HCT116 (cell line): ENCODE results near the gene SIPA1L3.

Experiments
- EZH2 ChIP-seq: fragments of 200-600 bp; sonication (generic); IDR thresholded peaks from 2 replicates; pipeline ENCODE4 v1.6.1; 2017; ENCODE audit warnings: antibody characterized with exemption, mixed run types
- TF ChIP-seq, protein P1 (sequence below), 3 experiments: fragments of 200-600 bp in 1 of 3; sonication (generic) in 1 of 3; IDR thresholded peaks in 2 of 3; conservative IDR thresholded peaks in 1 of 3; 2 replicates each; pipeline ENCODE4 v1.5.1; 2012 to 2017; ENCODE audit warnings: low read depth in 2 of 3, low read length in 2 of 3, antibody characterized with exemption in 1 of 3, borderline replicate concordance in 1 of 3, control low read depth in 1 of 3, mild to moderate bottlenecking in 1 of 3, mixed read lengths in 1 of 3, mixed run types in 1 of 3, moderate library complexity in 1 of 3; ENCODE audit not compliant: insufficient read depth in 1 of 3

DNA sequence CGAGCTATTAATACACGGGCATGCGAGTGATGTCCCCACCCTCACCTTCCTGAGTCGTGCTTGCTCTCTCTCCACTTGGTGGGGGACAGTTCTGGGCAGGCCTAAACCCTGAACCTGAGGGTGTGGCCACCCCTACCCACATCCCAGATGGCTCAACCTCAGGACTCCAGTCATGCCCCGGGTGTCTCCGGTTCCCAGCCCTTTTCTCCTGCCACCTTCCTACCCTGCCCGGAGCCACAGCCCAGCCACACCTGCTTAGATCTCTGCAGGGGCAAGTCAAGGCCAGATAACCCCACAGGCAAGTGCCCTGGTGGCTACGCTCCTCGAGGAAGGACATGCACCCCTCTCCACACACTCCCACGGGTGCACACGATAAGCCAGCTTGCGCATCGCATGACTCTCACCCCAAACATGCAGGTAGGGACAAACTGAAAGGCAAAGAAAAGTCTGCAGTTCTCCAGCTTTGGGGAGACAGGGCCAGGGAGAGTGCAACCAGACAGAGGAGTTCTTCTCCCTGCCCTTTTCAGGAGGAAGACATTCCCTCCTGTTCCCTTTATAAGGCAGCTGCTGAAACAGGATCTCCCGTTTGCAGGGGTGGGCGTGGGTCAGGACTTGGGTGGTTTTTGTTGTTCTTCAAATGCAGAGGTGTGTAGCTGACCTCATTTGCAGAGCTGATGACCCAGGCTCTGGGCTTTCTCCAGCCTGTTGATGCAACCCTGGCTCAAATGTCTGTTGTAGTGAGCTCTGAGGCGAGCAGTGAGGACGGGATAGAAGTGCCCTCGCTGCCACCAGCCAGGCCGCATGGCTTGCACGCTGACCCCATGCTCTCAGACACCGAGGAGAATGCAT, 228.4 kb downstream of the SIPA1L3 start:
- TF ChIP-seq, protein P1, sequence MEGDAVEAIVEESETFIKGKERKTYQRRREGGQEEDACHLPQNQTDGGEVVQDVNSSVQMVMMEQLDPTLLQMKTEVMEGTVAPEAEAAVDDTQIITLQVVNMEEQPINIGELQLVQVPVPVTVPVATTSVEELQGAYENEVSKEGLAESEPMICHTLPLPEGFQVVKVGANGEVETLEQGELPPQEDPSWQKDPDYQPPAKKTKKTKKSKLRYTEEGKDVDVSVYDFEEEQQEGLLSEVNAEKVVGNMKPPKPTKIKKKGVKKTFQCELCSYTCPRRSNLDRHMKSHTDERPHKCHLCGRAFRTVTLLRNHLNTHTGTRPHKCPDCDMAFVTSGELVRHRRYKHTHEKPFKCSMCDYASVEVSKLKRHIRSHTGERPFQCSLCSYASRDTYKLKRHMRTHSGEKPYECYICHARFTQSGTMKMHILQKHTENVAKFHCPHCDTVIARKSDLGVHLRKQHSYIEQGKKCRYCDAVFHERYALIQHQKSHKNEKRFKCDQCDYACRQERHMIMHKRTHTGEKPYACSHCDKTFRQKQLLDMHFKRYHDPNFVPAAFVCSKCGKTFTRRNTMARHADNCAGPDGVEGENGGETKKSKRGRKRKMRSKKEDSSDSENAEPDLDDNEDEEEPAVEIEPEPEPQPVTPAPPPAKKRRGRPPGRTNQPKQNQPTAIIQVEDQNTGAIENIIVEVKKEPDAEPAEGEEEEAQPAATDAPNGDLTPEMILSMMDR (IDR thresholded peaks at IDR 0.05 in 2 of 3, conservative IDR thresholded peaks at IDR 0.05 in 1 of 3; ENCODE audit: borderline replicate concordance in 1 of 3, insufficient read depth in 1 of 3, low read depth in 2 of 3, low read length in 2 of 3) = no peak
- no peak for TF ChIP-seq EZH2
